ENCODE measurements around the gene COL17A1. TPM values are rescaled to one million over a fixed set of nuclear protein-coding genes. Genes with fewer than 3 reads are reported as not detected.
A peak's percentile ranks its signal among the peaks of the same experiment; 100 is the strongest.

The COL17A1 gene
- not detected for total RNA-seq
- total RNA-seq (2013), result not detected

GRCh38 chr10:104085801-104086400 lies at the start of gene COL17A1:
Gene COL17A1 (minus strand): TSS chr10:104085880. CDS start chr10:104080673, 5,207 bp downstream.
- Histone ChIP-seq H3K36me3 (ENCODE audit: control insufficient read depth, insufficient read depth, low read length) (no peaks in the 10 kb centered on the region), H3K27me3 (ENCODE audit: control insufficient read depth, insufficient read depth, low read length) (no peaks in the 10 kb centered on the region), H3K9me3 (ENCODE audit: control insufficient read depth, insufficient read depth, low read length) (no peaks in the 10 kb centered on the region), H3K4me3 (ENCODE audit: low read length) (no peak within 1 kb of the TSS), H3K27ac (ENCODE audit: low read length) (no peak within 1 kb of the TSS), H3K4me1 (ENCODE audit: control insufficient read depth, insufficient read depth, low read length) (no peaks in the 10 kb centered on the region)
- peaks cover 0 to 7% of the 10 kb centered on the region in 2 donors for H3K27me3 Mint-ChIP-seq (ENCODE audit: low read depth in 2 of 2)
- no peak within 1 kb of the TSS for H3K4me3 Mint-ChIP-seq
- H3K36me3 Mint-ChIP-seq, result no peaks in the 10 kb centered on the region
- no peaks in the 10 kb centered on the region for H3K4me1 Mint-ChIP-seq
- ATAC-seq (no peak), DNase-seq (no peak)
- no peak within 1 kb of the TSS for H3K27ac Mint-ChIP-seq
- intact Hi-C loops (cut with micrococcal nuclease), result no loop called here
- no peak for TF ChIP-seq CTCF (IDR thresholded peaks at IDR 0.05)
- WGBS (ENCODE audit: insufficient coverage), result 78% methylated on average over 2 of the region's 3 CpGs
- no peaks in the 10 kb centered on the region for H3K9me3 Mint-ChIP-seq

- Histone ChIP-seq H3K4me1 (ENCODE audit: control insufficient read depth, insufficient read depth, low read length) (no peaks in the 10 kb centered on the region), H3K27ac (ENCODE audit: low read length) (no peak overlapping the region), H3K36me3 (ENCODE audit: control insufficient read depth, insufficient read depth, low read length) (peaks cover 2% of the 10 kb centered on the region), H3K4me3 (ENCODE audit: low read length) (no peak overlapping the region), H3K9me3 (ENCODE audit: control insufficient read depth, insufficient read depth, low read length) (no peaks in the 10 kb centered on the region), H3K27me3 (ENCODE audit: control insufficient read depth, insufficient read depth, low read length) (no peaks in the 10 kb centered on the region)
- Mint-ChIP-seq H3K9me3 (no peaks in the 10 kb centered on the region), H3K27ac (no peak overlapping the region), H3K4me1 (no peaks in the 10 kb centered on the region), H3K27me3 (ENCODE audit: low read depth in 2 of 2) (peaks cover 10 to 16% of the 10 kb centered on the region in 2 donors), H3K4me3 (no peak overlapping the region), H3K36me3 (no peaks in the 10 kb centered on the region)
- ATAC-seq, result no peak
- WGBS (ENCODE audit: insufficient coverage), result 56% methylated on average over 3 of the region's 3 CpGs
- no peak for DNase-seq
- no peak for TF ChIP-seq CTCF (IDR thresholded peaks at IDR 0.05)
- intact Hi-C loops (cut with micrococcal nuclease), result no loop called here
Observed at GRCh38 chr10:104130041-104130440, 44.4 kb upstream of the COL17A1 start.

- DNase-seq (no peak), ATAC-seq (no peak)
- TF ChIP-seq CTCF (IDR thresholded peaks at IDR 0.05), result no peak
- Histone ChIP-seq H3K4me3 (ENCODE audit: low read length) (no peak overlapping the region), H3K4me1 (ENCODE audit: control insufficient read depth, insufficient read depth, low read length) (no peaks in the 10 kb centered on the region), H3K27me3 (ENCODE audit: control insufficient read depth, insufficient read depth, low read length) (no peaks in the 10 kb centered on the region), H3K9me3 (ENCODE audit: control insufficient read depth, insufficient read depth, low read length) (no peaks in the 10 kb centered on the region), H3K27ac (ENCODE audit: low read length) (no peak overlapping the region), H3K36me3 (ENCODE audit: control insufficient read depth, insufficient read depth, low read length) (peaks cover 2% of the 10 kb centered on the region)
- no peak overlapping the region for H3K4me3 Mint-ChIP-seq
- H3K27me3 Mint-ChIP-seq (ENCODE audit: low read depth in 2 of 2), result peaks cover 0 to 6% of the 10 kb centered on the region in 2 donors
- intact Hi-C loops (cut with micrococcal nuclease), result no loop called here
- H3K4me1 Mint-ChIP-seq, result peaks cover 0 to 2% of the 10 kb centered on the region in 2 donors
- H3K9me3 Mint-ChIP-seq, result no peaks in the 10 kb centered on the region
- WGBS (ENCODE audit: insufficient coverage), result 85% methylated on average over 2 of the region's 2 CpGs
- no peak overlapping the region for H3K27ac Mint-ChIP-seq
- no peaks in the 10 kb centered on the region for H3K36me3 Mint-ChIP-seq
Observed at GRCh38 chr10:104128214-104128613, 42.5 kb upstream of the COL17A1 start.

GRCh38 chr10:104127411-104127810 lies 41.7 kb upstream of the COL17A1 start:
- Mint-ChIP-seq H3K27ac (no peak overlapping the region), H3K9me3 (no peaks in the 10 kb centered on the region), H3K27me3 (ENCODE audit: low read depth in 2 of 2) (no peaks in the 10 kb centered on the region), H3K4me1 (peaks cover 4 to 7% of the 10 kb centered on the region in 2 donors), H3K36me3 (no peaks in the 10 kb centered on the region), H3K4me3 (no peak overlapping the region)
- intact Hi-C loops (cut with micrococcal nuclease), result no loop called here
- H3K4me1 ChIP-seq (ENCODE audit: control insufficient read depth, insufficient read depth, low read length), result no peaks in the 10 kb centered on the region
- H3K9me3 ChIP-seq (ENCODE audit: control insufficient read depth, insufficient read depth, low read length), result no peaks in the 10 kb centered on the region
- WGBS (ENCODE audit: insufficient coverage), result 89% methylated on average over 2 of the region's 2 CpGs
- no peak for TF ChIP-seq CTCF (IDR thresholded peaks at IDR 0.05)
- H3K36me3 ChIP-seq (ENCODE audit: control insufficient read depth, insufficient read depth, low read length), result peaks cover 2% of the 10 kb centered on the region
- DNase-seq, result peak in 1 of 2 donors; percentile 42
- peak in 2 of 3 donors; percentile 34 to 35 for ATAC-seq
- H3K27me3 ChIP-seq (ENCODE audit: control insufficient read depth, insufficient read depth, low read length), result no peaks in the 10 kb centered on the region
- H3K4me3 ChIP-seq (ENCODE audit: low read length), result no peak overlapping the region
- no peak overlapping the region for H3K27ac ChIP-seq (ENCODE audit: low read length)

Measured in natural killer cell (primary cell).